A549 (cell line): ENCODE measurements around the gene KIF5A. TPM values are rescaled to one million over a fixed set of nuclear protein-coding genes. Genes with fewer than 3 reads are reported as not detected.

ENCODE experiments used
- ATAC-seq, 2 experiments: fragments of 200-7000 bp in 1 of 2; fragments of >200 bp in 1 of 2; cut with Nextera tagmentation in 1 of 2; cut with Tn5 transposase in 1 of 2; 3 replicates each; pipeline versions ENCODE4 v1.8.0 to v1.9.1; 2018 to 2020; ENCODE audit warnings: mild to moderate bottlenecking in 1 of 2, moderate library complexity in 1 of 2
- CTCF ChIA-PET: fragments of 300-600 bp; sonication (Branson Sonifier 250); formaldehyde crosslinking; extraction: SDS; loops from one replicate; lab custom pipeline; 2021; ENCODE audit warnings: antibody characterized with exemption, inconsistent platforms; lab: Yijun Ruan, JAX
- POLR2A ChIA-PET: fragments of 350-600 bp; formaldehyde crosslinking; extraction: SDS; loops from one replicate; lab custom pipeline; 2021; ENCODE audit warnings: antibody characterized with exemption, inconsistent platforms; lab: Yijun Ruan, JAX
- DNase-seq, 2 experiments: peaks; one replicate each; pipeline versions ENCODE4 v3.0.0 to v3.0.0-alpha.2; 2011 to 2016; ENCODE audit warnings: low read depth in 1 of 2, low spot score in 1 of 2
- FAIRE-seq: peaks from 2 replicates; lab custom pipeline; 2011; peaks lifted over from hg19 to GRCh38; lab: Jason Lieb, UNC
- H3K27ac ChIP-seq, 2 experiments: fragments of >200 bp; sonication (Bioruptor Twin); formaldehyde crosslinking; 3 replicates each; pipeline ENCODE4 v1.5.1; 2016 to 2017
- H3K4me1 ChIP-seq: fragments of >200 bp; sonication (Bioruptor Twin); formaldehyde crosslinking; 3 replicates; pipeline ENCODE4 v1.6.1; 2016
- H3K4me2 ChIP-seq: fragments of >200 bp; sonication (Bioruptor Twin); formaldehyde crosslinking; 3 replicates; pipeline ENCODE4 v1.6.1; 2016
- H3K4me3 ChIP-seq: fragments of >200 bp; sonication (Bioruptor Twin); formaldehyde crosslinking; 3 replicates; pipeline ENCODE4 v1.5.1; 2016
- H3K9me3 ChIP-seq: fragments of >200 bp; sonication (Bioruptor Twin); formaldehyde crosslinking; 3 replicates; pipeline ENCODE4 v1.6.1; 2016
- ATOH8 ChIP-seq: fragments of 250-450 bp; sonication (Bioruptor Pico); IDR thresholded peaks from 2 replicates; pipeline ENCODE4 v1.5.0; 2020; ENCODE audit warnings: low read depth, mild to moderate bottlenecking, moderate library complexity
- BHLHE40 ChIP-seq: IDR thresholded peaks from 2 replicates; pipeline ENCODE4 v1.6.1; 2012; ENCODE audit warnings: low read depth, low read length, inconsistent platforms
- CBX8 ChIP-seq: fragments of 200-600 bp; sonication (generic); IDR thresholded peaks from 2 replicates; pipeline ENCODE4 v1.6.1; 2016
- EHMT2 ChIP-seq: fragments of 200-600 bp; sonication (generic); IDR thresholded peaks from 2 replicates; pipeline ENCODE4 v1.6.1; 2016; ENCODE audit warnings: antibody characterized with exemption, low read depth, mild to moderate bottlenecking, moderate library complexity
- FOSL2 ChIP-seq, 2 experiments: fragments of 450-650 bp in 1 of 2; fragments of >200 bp in 1 of 2; sonication (Bioruptor Twin) in 1 of 2; formaldehyde crosslinking; IDR thresholded peaks; 2 replicates each; pipeline versions ENCODE4 v1.5.0 to v1.6.1; 2016 to 2020; ENCODE audit warnings: mild to moderate bottlenecking in 1 of 2, moderate library complexity in 1 of 2
- HEYL ChIP-seq: fragments of 250-450 bp; sonication (Bioruptor Pico); IDR thresholded peaks from 2 replicates; pipeline ENCODE4 v1.8.0; 2021; ENCODE audit warnings: mild to moderate bottlenecking, moderate library complexity
- HOXB13 ChIP-seq: fragments of 250-450 bp; sonication (Bioruptor Pico); IDR thresholded peaks from 2 replicates; pipeline ENCODE4 v1.5.0; 2020; ENCODE audit warnings: low read depth, mild to moderate bottlenecking, moderate library complexity
- JUN ChIP-seq, 2 experiments: fragments of >200 bp; sonication (Bioruptor Twin); formaldehyde crosslinking; IDR thresholded peaks; 2 replicates in 1 of 2; 3 replicates in 1 of 2; pipeline ENCODE4 v1.6.1; 2016 to 2017
- KDM1A ChIP-seq: fragments of 200-600 bp; sonication (generic); IDR thresholded peaks from 2 replicates; pipeline ENCODE4 v1.6.1; 2016; ENCODE audit warnings: low read depth, mild to moderate bottlenecking
- MAFK ChIP-seq: fragments of 450-650 bp; IDR thresholded peaks from 2 replicates; pipeline ENCODE4 v1.6.1; 2014; ENCODE audit not compliant: partially characterized antibody
- NR3C1 ChIP-seq: fragments of >200 bp; sonication (Bioruptor Twin); formaldehyde crosslinking; IDR thresholded peaks from 3 replicates; pipeline ENCODE4 v1.6.1; 2017
- POLR2A ChIP-seq: IDR thresholded peaks from 2 replicates; pipeline ENCODE4 v1.6.1; 2012; ENCODE audit warnings: mild to moderate bottlenecking, low read length
- POLR2AphosphoS2 ChIP-seq: conservative IDR thresholded peaks from 2 replicates; pipeline ENCODE4 v1.6.1; 2012; ENCODE audit warnings: low read length, improper control_type of control experiment, inconsistent platforms
- RCOR1 ChIP-seq: fragments of 150-350 bp; IDR thresholded peaks from 2 replicates; pipeline ENCODE4 v1.6.1; 2014; ENCODE audit warnings: antibody characterized with exemption, low read length, low read depth
- SMC3 ChIP-seq: fragments of >200 bp; sonication (Bioruptor Twin); formaldehyde crosslinking; IDR thresholded peaks from 3 replicates; pipeline ENCODE4 v1.6.1; 2018; ENCODE audit warnings: inconsistent platforms
- SREBF2 ChIP-seq: fragments of 450-650 bp; IDR thresholded peaks from 2 replicates; pipeline ENCODE4 v1.6.1; 2014; ENCODE audit warnings: mild to moderate bottlenecking, moderate library complexity
- WGBS: methylation state at CpG from one replicate; pipeline ENCODE4 v1.1.6; 2017; ENCODE audit errors: missing lambda C conversion rate; 5-methylcytosine and 5-hydroxymethylcytosine counted together
- polyA plus RNA-seq, 4 experiments: library from polyadenylated mRNA; depleted of rRNA in 3 of 4; stranded (reverse); fragments of >200 nt; fragmentation: RNase III in 1 of 4; extraction: RNeasy Plus Mini Kit Qiagen cat#74134 plus additional on column Dnase treatment in 1 of 4; gene quantifications; 2 replicates in 3 of 4; 3 replicates in 1 of 4; pipeline ENCODE4 v1.2.3, GENCODE V29; 2011 to 2017
- TF ChIP-seq, protein P1 (sequence below): IDR thresholded peaks from 2 replicates; pipeline ENCODE4 v1.6.1; 2012
- TF ChIP-seq, protein P2 (sequence below): fragments of >200 bp; sonication (Bioruptor Twin); formaldehyde crosslinking; IDR thresholded peaks from 3 replicates; pipeline ENCODE4 v1.6.1; 2016
- TF ChIP-seq, protein P3 (sequence below): IDR thresholded peaks from 2 replicates; pipeline ENCODE4 v1.6.1; 2012; ENCODE audit warnings: low read depth, borderline replicate concordance

KIF5A gene
- polyA plus RNA-seq, 2 of the 4 experiments (the other 2 are of a cell fraction): 0.61 to 0.89 TPM

DNA sequence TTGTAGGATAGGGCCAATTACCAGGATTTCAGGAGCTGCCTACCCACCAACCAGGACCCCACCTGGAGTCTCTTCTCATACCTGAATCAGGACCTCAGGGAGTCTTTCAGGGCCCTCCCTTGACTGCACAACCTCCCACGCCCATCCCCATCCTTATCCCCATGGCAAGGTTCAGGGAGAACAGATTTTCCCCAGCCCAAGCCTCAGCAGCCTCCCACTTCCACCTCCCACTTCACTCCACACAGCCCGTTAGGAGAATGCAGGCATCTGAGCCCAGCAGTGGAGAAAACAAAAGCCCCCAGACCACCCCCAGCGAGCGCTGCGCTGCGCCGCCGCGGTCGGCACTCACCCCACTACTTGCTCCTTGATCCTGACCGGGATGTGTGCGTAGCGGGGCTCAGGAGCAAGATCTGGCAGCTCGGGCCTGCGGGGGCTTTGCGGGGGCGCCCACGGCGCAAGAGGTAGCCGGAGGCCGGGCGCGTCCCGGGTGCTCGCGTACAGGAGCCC is 81.8 kb downstream of the KIF5A start:
- H3K4me2 ChIP-seq: peak overlapping the region; percentile 97
- CTCF ChIA-PET: interaction anchor here (1.2 to 5.2 kb wide), 4 partner anchors 9 to 49 kb away, joined by 3 to 76 read pairs (median 8); no protein-coding TSS in a partner anchor
- DNase-seq (no peak), FAIRE-seq (no peak), ATAC-seq (no peak; a peak in 1 of 6 replicates)
- WGBS: 76% methylated on average over 12 of the region's 26 CpGs
- POLR2A ChIA-PET: no interaction called here
- TF ChIP-seq RCOR1 (no peak), HEYL (CRISPR knock-in tag) (no peak), NR3C1 (no peak), CBX8 (no peak), BHLHE40 (no peak), SMC3 (no peak), KDM1A (no peak)
- TF ChIP-seq, protein P1, sequence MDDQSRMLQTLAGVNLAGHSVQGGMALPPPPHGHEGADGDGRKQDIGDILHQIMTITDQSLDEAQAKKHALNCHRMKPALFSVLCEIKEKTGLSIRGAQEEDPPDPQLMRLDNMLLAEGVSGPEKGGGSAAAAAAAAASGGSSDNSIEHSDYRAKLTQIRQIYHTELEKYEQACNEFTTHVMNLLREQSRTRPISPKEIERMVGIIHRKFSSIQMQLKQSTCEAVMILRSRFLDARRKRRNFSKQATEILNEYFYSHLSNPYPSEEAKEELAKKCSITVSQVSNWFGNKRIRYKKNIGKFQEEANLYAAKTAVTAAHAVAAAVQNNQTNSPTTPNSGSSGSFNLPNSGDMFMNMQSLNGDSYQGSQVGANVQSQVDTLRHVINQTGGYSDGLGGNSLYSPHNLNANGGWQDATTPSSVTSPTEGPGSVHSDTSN: no peak
- no peaks in the 10 kb centered on the region for H3K9me3 ChIP-seq
- peak overlapping the region; percentile 94 for H3K27ac ChIP-seq
- H3K4me1 ChIP-seq: peaks cover 13% of the 10 kb centered on the region
- H3K4me3 ChIP-seq: peak overlapping the region; percentile 83

DNA sequence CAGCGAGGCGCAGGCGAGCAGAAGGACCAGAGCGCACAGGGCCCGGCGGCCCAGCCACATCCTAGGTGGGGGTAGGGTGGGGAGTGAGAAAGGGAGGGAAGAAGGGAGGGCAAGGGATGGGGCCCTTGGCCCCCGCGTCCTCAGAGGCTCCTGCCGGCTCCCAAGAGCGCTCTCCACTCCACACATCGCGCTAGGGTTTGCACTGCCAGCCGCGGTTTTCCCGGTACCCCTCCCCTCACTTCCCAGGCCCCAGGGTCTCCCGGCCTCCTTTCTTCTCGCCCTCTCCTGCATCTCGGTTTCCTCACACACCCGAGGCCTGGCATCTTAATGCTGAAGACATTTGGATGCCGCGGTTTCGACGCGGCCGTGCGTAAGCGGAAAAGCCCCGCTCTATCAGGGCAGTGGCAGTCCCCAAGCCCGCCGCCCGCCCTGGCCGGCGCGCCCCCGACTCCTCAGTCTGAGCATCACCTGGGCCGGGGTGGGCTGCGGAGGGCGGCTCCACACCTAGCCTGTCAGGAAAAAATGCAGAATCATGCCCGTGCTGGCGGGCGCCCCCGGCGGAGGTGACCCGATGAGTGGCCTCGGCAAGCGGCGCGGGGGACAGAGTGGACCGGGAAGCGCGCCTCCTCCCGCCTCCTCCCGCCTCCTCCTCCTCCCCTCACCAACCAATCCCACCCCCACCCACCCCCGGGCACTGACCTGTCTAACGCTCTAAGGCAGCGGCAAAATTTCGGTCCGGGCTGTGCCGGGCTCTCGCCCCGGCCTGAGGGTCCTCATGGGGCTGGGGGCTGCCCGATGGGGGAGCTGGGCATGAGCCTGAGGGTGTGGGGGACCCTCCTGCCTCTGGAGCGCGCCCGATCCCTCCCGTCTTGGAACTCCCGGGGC is 82.5 kb downstream of the KIF5A start:
- no peak for TF ChIP-seq FOSL2 (IDR thresholded peaks at IDR 0.05)
- TF ChIP-seq FOSL2 (CRISPR knock-in tag; IDR thresholded peaks at IDR 0.05): no peak
- no peak for TF ChIP-seq JUN (IDR thresholded peaks at IDR 0.05)
- peak; percentile 54 for TF ChIP-seq MAFK
- TF ChIP-seq ATOH8: no peak
- TF ChIP-seq, protein P2, sequence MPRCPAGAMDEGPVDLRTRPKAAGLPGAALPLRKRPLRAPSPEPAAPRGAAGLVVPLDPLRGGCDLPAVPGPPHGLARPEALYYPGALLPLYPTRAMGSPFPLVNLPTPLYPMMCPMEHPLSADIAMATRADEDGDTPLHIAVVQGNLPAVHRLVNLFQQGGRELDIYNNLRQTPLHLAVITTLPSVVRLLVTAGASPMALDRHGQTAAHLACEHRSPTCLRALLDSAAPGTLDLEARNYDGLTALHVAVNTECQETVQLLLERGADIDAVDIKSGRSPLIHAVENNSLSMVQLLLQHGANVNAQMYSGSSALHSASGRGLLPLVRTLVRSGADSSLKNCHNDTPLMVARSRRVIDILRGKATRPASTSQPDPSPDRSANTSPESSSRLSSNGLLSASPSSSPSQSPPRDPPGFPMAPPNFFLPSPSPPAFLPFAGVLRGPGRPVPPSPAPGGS: no peak
- TF ChIP-seq EHMT2: no peak
- TF ChIP-seq BHLHE40: no peak
- TF ChIP-seq, protein P3, sequence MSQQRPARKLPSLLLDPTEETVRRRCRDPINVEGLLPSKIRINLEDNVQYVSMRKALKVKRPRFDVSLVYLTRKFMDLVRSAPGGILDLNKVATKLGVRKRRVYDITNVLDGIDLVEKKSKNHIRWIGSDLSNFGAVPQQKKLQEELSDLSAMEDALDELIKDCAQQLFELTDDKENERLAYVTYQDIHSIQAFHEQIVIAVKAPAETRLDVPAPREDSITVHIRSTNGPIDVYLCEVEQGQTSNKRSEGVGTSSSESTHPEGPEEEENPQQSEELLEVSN: 0 out of 2 replicates have a peak, but pooled peaks have one; percentile 23
- no peak for TF ChIP-seq POLR2AphosphoS2
- no peak for TF ChIP-seq SREBF2
- peak; percentile 16; the same call in 1 of the 2 replicates for TF ChIP-seq POLR2A
- no peak for TF ChIP-seq HOXB13
- TF ChIP-seq, all 56 proteins: peak for 3
- H3K4me2 ChIP-seq: peak overlapping the region; percentile 97
- no peaks in the 10 kb centered on the region for H3K9me3 ChIP-seq
- peaks cover 13% of the 10 kb centered on the region for H3K4me1 ChIP-seq
- ATAC-seq: peak; percentile 45 to 73
- H3K27ac ChIP-seq: peak overlapping the region; percentile 94
- CTCF ChIA-PET: interaction anchor here (0.6 to 5.2 kb wide), 36 partner anchors 8 to 169 kb away, joined by 3 to 76 read pairs (median 4); no protein-coding TSS in a partner anchor
- POLR2A ChIA-PET: no interaction called here
- H3K4me3 ChIP-seq: peak overlapping the region; percentile 83
- 6% methylated on average over 32 of the region's 67 CpGs for WGBS
- FAIRE-seq: no peak
- DNase-seq: peak in 1 of 2 experiments; percentile 43
